ENCODE results near the gene PPP1R1A.

The PPP1R1A gene

DNA sequence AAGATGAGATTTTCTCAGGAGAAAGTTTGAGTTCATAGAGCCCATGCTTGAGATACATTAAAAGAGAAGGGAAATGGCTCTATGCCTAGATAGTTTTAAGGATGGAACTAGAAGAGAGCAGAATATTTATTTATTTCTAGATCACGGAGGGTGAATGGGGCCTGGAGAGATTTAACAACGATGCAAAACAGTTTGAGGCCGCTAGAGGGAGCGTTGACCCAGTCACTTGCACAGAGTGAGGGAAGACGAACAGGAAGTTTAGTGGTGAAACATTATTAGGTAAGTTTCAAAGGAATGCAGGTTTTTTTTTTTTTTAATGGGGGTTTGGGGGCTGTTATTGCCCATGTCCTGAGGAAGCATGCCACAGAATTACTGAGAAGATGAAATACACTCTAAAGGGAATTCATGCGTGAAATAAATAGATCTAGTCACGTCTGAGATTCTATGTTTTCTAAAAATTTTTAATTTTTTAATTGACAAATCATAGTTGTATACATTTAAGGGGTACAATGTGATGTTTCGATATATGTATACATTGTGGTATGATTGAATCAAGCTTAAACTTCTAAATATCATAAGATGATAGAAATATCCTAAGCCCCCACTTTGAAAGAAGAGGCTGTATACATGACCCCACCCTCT is 14.8 kb upstream of the PPP1R1A start:
- no peak for DNase-seq

GRCh38 chr12:54602661-54603060 is 14.2 kb upstream of the PPP1R1A start:
- DNase-seq, result no peak

DNA sequence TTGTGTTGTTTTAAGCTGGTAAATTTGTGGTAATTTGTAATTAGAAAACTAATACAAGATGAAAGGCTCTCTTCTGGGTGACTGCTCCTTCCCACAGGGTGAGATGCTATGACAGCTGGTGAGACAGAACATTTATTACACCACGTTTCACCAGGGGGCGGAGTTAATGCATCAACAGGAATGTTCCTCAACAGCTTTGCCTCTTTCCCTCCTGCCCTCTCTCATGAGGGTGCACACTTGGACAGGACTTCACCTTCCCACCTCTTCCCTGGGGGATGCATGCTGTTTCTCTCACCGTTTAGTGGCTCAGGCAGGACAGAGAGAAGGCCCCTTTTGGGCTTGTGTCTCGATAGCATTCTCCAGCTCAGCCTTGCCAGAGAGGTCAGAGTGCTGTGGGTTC is 13.4 kb upstream of the PPP1R1A start:
- no peak for DNase-seq

- DNase-seq, result no peak
Measured at GRCh38 chr12:54598970-54599369, 10.5 kb upstream of the PPP1R1A start.

- DNase-seq, result no peak
Measured at GRCh38 chr12:54596526-54596946, 8.1 kb upstream of the PPP1R1A start.

- no peak for DNase-seq
Measured at GRCh38 chr12:54595471-54595870, 7.0 kb upstream of the PPP1R1A start.

DNA sequence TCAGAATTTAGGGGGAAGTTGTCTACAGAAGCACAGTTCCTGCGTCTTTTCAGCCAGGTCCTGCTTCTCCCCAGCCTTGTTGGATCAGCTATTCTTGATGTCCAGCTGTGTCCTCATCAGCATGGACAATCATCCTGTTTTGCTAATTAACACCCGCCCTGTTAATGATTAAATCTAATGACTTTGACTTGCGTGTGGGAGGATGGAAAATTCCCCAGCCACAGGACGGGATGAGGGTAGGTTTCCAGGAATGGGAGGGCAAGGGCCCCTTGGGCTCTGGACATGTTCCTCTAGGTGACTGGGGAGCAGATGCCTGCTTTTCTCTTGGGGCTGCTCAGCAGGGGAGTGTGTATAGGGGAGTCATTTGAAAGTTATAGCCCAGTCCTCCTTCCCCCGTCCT is 5.3 kb upstream of the PPP1R1A start:
- no peak for DNase-seq

DNA sequence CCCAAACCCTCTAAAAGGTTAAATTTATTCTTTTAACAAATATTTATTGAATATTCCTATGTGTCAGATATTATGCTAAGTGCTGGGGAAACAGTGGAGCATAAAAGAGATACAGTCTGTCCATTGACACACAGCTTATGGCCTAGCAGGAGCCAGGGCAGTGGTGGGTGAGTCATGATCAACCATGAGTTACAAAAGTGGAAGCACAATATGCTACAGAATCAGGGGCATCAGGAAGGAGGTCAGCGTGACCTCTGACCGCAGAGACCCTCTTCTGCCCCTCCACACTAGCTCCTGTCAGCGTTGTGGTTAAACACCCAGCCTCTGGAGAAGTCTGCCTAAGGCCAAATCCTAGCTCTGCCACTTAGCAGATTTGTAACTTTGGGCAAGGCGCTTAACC is 4.7 kb upstream of the PPP1R1A start:
- DNase-seq, result no peak

- no peak for DNase-seq
Measured at GRCh38 chr12:54592316-54592715, 3.9 kb upstream of the PPP1R1A start.

DNA sequence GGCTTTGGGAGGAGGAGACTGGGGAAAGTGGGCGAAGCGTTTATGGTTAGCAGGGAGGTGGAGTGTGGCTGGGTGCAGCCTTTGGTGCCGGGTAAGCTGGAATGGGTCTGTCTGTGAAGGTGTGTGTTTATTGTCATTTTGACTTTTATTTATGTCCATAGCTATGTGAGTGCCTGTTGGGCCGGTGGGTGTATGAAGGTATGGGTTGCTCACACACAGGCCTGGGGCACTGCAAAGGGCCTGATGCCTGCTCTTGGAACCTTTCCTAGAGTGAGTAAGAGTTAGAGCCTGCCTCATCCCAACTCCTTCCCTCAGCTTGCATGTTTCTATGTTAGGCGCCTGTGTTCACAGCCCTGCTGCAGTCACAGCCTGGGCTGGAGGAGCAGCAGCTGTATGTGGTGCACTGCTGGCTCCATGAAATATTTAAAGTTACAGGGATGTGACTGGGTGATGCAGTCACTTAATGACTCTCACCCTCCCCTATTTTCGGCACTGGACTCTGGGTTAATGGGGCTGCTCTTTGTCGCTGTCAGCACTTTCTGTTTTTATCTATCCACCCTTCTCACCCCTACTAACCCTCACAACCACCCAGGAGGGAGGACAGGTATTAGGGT is 2.6 kb upstream of the PPP1R1A start:
- DNase-seq, result no peak

- no peak for DNase-seq
Measured at GRCh38 chr12:54589964-54590363, 1.5 kb upstream of the PPP1R1A start.

DNA sequence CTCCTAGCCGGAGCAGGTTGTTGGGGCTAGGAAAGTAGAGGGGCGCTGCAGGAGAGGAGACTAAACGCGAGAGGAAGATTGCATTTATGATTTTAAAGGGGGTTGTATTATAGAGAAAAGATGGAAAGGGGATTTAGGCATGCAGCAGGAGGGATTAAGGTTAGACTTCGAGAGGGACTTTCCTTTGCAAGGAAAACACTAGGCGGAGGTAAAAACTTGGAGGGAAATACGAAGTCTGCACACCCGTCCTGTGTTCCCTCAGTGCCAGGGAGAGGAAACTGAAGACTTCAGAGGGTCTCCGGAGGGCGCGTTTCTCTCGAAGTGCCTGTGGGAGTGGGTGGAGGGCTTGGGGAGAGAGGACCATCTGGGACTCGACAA is 420 bp upstream of the PPP1R1A start:
- no peak for DNase-seq

DNA sequence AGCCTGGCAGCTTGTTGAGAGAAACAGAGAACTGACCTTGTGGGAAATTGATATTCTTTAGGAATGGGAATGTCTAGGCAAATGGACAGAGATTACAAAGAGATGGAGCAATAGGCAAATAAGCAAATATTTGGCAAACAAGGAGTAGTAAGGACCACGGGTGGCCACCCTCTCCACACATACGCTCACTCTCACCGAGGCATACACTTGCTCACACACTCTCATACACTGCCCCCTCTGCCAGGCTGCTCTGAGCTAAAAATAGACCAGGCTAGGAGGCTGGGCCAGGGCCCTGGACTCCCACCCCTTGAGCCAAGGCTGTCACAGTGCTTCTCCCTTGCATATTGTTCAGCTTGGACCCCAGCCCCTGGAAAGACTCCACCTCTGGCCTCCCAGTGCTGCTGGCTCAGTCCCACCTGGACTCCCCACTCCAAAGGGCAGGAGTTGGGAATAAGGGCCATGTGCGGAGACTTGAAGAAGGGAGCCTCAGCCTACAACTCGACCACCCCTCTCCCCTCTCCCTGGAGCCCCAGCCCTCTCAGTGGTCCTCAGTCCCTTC is 1.1 kb downstream of the PPP1R1A start:
- DNase-seq, result no peak

- DNase-seq, result no peak
Measured at GRCh38 chr12:54586620-54587019, 1.8 kb downstream of the PPP1R1A start.

- no peak for DNase-seq
Measured at GRCh38 chr12:54585243-54585642, 3.2 kb downstream of the PPP1R1A start.

DNA sequence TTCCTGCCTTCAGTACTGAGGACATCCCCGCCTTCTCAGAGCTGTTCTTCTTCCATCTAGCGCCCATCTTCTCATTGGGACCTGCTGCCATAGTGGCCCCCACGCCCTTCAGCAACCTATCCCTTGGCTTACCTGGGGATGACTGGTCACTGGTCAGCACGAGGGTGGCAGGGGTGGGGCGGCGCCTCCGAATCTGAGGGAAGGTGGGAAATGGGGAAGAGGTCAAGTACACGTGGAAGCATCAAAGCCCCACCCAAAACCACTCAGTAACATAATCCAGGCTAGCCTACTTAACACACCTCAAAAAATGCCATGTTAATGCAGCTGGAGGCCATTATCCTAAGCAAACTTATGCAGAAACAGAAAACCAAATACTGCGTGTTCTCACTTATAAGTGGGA is 4.3 kb downstream of the PPP1R1A start:
- DNase-seq, result no peak

DNA sequence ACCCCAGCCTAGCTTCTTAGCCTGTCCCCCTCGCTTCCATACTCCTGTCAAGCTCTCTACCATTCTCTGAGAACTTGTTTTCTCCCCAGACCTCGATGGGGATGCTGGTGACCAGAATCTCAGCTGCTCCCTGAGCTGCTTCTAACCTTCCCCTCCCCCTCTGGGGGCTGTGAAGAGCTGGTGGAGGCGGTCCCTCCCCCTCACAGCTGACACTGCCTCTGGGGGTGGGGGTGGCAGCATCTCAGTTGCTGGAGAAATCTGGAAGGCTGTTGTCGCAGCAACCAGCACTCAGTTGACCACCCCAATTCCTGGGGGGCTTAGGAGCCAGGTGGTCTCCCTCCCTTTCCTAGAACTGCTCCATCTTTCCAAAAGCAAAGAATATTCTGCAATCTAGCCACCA is 4.7 kb downstream of the PPP1R1A start:
- DNase-seq, result no peak

DNA sequence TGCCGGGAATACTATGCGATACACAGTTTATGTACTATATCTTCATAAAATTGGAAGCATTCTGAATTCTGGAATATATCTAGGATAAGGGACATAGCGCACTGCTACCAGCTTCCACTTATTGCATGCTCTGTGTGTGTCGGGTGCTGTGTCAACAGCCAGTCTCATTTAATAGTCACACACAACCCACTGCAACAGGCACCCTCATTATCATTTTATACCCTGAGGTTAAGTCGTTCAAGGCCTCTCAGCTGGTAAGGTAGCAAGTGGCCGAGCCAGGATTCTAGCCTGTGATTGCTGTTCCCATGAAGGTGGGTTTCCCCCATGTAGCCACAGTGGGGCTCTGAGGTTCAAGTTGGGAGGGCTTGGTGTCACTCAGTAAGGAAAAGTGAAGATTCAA is 7.0 kb downstream of the PPP1R1A start:
- DNase-seq, result no peak

DNA sequence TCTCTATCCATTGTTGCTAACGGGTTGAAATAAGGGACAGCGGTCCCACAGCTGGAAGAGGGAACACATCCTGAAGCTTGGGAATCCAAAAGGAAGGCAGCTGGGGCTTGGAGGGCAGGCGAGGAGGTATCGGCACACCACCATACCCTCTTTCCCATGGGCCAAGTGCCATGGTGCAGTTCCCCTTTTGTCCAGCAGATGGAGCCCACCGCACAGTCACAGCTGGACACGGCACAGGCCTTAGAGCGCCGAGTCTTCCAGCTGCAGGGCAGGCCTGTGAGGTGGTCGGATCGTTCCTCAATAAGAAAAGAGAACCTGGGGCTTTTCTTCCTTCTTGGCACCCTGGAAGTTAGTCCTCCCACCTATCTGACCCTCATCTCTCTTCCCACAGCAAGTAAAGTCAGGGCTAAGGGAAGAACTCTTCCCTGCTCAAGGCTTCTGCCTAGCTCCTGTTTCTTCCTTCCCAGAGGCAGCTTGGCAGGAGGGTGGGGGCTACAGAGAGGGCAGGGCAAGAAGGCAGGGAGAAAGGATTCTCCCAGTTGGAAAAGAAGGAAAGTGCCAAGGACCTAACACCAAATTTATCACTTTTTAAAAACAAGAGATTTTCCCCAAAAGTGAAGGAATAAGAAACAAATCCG is 8.6 kb downstream of the PPP1R1A start:
- no peak for DNase-seq

DNA sequence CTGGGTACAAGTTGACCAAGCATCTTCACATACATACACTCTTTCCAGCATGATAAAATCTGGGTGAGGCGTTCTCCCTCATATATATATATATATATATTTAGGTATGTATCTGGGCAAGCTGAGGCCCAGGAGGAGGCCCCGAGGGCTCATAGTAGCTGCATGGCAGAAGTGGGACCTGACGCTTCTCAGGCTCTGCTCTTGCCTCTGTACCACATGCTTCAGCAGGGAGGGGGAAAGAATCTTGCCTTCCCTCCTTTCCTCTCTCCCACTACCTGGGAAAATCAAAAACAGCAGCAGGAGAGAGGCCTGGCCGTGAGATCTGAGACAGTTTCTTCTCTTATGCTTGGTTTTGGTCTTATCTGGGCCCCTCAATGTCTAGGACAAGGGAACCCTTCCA is 9.2 kb downstream of the PPP1R1A start:
- DNase-seq, result no peak

DNA sequence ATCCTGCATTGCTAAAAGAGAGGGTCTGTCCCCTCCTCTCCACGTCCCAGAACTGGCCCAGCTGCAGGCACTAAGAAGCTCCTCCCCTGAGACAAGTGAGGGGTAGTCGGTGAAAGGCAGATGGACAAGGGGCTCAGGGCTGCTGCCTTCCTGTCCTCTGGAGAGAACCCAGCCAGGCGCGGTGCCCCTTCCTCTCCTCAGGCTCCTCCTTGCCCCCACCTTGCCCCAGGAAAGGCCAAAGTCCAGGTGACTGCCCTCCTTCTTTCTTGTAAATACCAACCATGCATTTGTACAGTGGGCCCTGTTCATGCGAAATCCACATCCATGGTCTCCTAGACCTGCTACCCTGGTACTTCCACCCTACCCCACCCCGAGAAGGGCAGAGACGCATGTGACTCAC is 9.7 kb downstream of the PPP1R1A start:
- DNase-seq, result no peak

GRCh38 chr12:54572881-54573280 is 15.6 kb downstream of the PPP1R1A start:
- no peak for DNase-seq

DNA sequence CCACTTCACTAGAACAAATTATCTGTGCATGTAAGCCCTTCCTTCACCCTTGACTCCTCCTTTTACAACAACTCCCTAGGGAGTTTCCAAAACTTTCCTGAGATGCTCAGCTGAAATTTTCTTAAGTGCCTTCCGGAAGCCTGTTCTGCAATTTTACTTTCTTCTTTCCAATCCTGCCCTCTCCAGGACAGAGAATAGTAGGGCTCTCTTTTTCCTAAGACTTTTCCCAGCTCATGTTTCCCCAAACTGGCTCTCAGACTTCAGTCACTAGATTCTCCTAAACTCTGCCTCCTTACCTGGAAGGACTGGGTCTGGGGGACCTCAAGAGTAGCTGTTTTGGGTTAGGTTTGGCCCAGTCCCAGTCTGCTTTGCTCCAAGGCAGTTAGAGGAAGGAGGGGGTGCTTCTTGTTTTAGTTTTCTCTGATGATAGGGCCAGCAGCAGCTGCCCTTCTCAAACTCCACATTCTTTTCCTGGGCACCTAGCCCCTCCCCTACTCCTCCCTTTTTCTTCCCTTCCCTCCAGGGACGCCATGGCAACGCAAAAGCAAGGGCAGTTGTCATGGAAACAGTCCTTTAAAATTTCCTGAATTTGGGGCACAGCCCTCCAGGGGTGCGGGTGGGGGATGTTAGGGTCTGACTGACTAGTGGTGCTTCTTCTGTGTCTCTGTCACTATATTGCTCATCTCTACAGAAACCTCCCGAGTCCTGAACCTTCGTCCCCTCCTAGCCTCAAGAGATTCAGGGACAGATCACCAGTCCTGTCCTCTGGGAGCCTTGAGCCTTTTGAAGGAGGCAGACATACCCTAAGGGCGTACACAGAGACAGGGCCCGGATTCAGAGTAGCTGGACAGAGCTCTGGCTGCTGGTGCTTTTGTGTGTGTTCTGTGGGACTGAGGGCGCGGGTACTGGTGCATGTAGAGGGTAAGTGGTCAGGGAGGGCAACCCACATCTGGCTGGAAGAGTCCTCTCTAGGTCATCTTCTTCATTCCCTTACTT is 17.0 kb downstream of the PPP1R1A start:
- DNase-seq, result no peak

Data from NCI-H1417 treated with DMSO at 0.1 percent for 48 hours (cell line).